ENCODE results near the gene PDE2A. TPM values are rescaled to one million over a fixed set of nuclear protein-coding genes. Genes with fewer than 3 reads are reported as not detected.

PDE2A gene
- total and polyA plus RNA-seq, 10 of the 15 experiments (the other 5 are each of a cell fraction or from before 2014, with no cell fraction given), result 0.06 to 0.15 (median 0.11) TPM; not detected in 6

GRCh38 chr11:72672597-72673238, 1.5 kb downstream of the PDE2A start:
- FAIRE-seq, result no peak
- intact Hi-C loops (cut with micrococcal nuclease; ENCODE audit: unreplicated experiment) (no loop called here), in situ Hi-C loops (cut with MboI) (no loop called here)
- H3K9me3 ChIP-seq (replicated peaks; ENCODE audit: control insufficient read depth, insufficient read depth, low read length), result no peaks in the 10 kb centered on the region
- no peaks in the 10 kb centered on the region for H4K20me1 ChIP-seq (ENCODE audit: control insufficient read depth, insufficient read depth)
- H3K4me2 ChIP-seq (ENCODE audit: control insufficient read depth, insufficient read depth), result no peak overlapping the region
- H3K27ac ChIP-seq (ENCODE audit: control insufficient read depth, insufficient read depth), result no peak overlapping the region
- ChIA-PET RAD21 (ENCODE audit: unreplicated experiment) (interaction anchor here (1.7 kb wide), 1 partner anchor 11 kb away, joined by 6 read pairs; no protein-coding TSS in a partner anchor), SMC1A (ENCODE audit: uncharacterized antibody, unreplicated experiment) (no interaction called here), POLR2A (interaction anchor here (0.6 kb wide), 2 partner anchors 66 to 272 kb away, joined by 4 to 7 read pairs; no protein-coding TSS in a partner anchor), CTCF (interaction anchor here (1.0 to 3.2 kb wide), 2 partner anchors 11 to 86 kb away, joined by 4 to 24 read pairs; no protein-coding TSS in a partner anchor)
- no peaks in the 10 kb centered on the region for H3K36me3 ChIP-seq (ENCODE audit: control insufficient read depth in 2 of 2, insufficient read depth in 2 of 2, low read length in 1 of 2)
- 8% methylated on average over 4 of the region's 4 CpGs for WGBS (ENCODE audit: insufficient coverage, insufficient replicate concordance, low lambda C conversion rate, missing lambda C conversion rate)
- no peak for DNase-seq (ENCODE audit: low read depth, low spot score)
- H3K4me3 ChIP-seq, result no peak overlapping the region
- H3K4me1 ChIP-seq (ENCODE audit: control insufficient read depth, insufficient read depth, low read length), result peaks cover 25% of the 10 kb centered on the region
- H3K27me3 ChIP-seq (replicated peaks in 1 of 2; ENCODE audit: control insufficient read depth in 2 of 2, insufficient read depth in 2 of 2, low read length in 1 of 2), result peaks cover 5 to 14% of the 10 kb centered on the region in 2 experiments
- ATAC-seq, result no peak
- no peaks in the 10 kb centered on the region for H3K79me2 ChIP-seq (ENCODE audit: control insufficient read depth, insufficient read depth, low read length)
- no peak for TF ChIP-seq DPF2 (IDR thresholded peaks at IDR 0.05)
- no peak for TF ChIP-seq SIN3A (IDR thresholded peaks at IDR 0.05; ENCODE audit: low read depth, low read length)
- TF ChIP-seq WRNIP1 (IDR thresholded peaks at IDR 0.05; ENCODE audit: borderline replicate concordance, low read depth, low read length), result no peak
- no TSS peak for BruUV-seq (replicated peaks)
- no peak overlapping the region for H3K9ac ChIP-seq (ENCODE audit: control insufficient read depth, insufficient read depth, low read length)
- H2AFZ ChIP-seq (ENCODE audit: control insufficient read depth, low read depth, low read length), result no peak overlapping the region

DNA sequence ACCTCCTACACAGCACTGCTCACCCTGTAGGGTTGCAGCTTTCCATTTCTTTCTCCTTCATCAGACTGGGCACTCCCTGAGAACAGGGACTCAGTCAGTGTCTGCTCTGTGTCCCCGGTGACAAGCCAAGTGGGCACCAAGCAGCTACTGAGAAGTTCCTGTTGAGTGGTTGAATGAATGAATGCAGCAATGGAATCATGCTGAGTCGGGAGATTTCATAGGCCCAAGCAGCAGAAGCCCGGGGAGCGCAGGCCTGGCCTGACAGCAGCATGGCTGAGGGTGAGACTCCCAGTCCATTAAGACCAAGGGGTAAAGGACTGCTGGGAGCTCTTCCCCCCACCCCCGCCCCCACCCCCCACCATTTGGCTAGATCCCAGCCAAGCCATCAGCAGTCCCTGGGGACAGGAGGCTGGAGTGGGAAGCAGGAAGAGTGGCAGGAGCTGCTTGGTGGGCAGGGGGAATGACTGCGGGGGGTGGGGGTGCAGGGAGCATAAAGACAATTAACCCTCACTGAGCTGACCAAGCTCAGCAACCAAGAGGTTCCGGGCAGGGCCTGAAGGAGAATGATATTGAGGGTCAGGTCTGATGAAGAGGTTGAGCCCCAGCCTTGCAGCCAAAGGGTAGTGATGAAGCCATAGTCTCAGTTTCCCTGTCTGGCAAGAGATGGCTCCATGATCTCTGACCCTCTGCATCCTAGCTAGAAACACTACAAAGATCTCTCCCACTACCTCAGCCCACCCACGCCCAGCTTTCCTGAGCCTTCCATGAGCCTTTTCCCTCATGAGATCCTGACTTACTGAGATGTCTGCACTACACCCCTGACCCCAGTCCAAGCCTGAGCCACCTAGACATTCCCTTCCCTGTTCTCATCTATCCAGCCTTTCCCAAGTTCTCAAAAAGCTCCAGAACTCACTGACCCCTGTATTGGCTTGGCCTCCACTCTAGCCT, 2.8 kb downstream of the PDE2A start:
- ChIA-PET POLR2A (no interaction called here), CTCF (interaction anchor here (0.8 to 3.6 kb wide), 5 partner anchors 8 to 122 kb away, joined by 3 to 24 read pairs (median 5); no protein-coding TSS in a partner anchor), RAD21 (ENCODE audit: unreplicated experiment) (interaction anchor here (0.6 to 1.7 kb wide), 4 partner anchors 9 to 38 kb away, joined by 3 to 6 read pairs (median 4); no protein-coding TSS in a partner anchor), SMC1A (ENCODE audit: uncharacterized antibody, unreplicated experiment) (interaction anchor here (1.3 kb wide), 1 partner anchor 12 kb away, joined by 3 read pairs; no protein-coding TSS in a partner anchor)
- Histone ChIP-seq H4K20me1 (ENCODE audit: control insufficient read depth, insufficient read depth) (no peaks in the 10 kb centered on the region), H3K4me3 (no peak overlapping the region), H3K27ac (ENCODE audit: control insufficient read depth, insufficient read depth) (no peak overlapping the region), H3K27me3 (replicated peaks in 1 of 2; ENCODE audit: control insufficient read depth in 2 of 2, insufficient read depth in 2 of 2, low read length in 1 of 2) (peaks cover 5 to 14% of the 10 kb centered on the region in 2 experiments), H3K9me3 (replicated peaks; ENCODE audit: control insufficient read depth, insufficient read depth, low read length) (peaks cover 2% of the 10 kb centered on the region; the same call in 1 of the 3 replicates), H2AFZ (ENCODE audit: control insufficient read depth, low read depth, low read length) (no peak overlapping the region), H3K4me2 (ENCODE audit: control insufficient read depth, insufficient read depth) (no peak overlapping the region), H3K36me3 (ENCODE audit: control insufficient read depth in 2 of 2, insufficient read depth in 2 of 2, low read length in 1 of 2) (no peaks in the 10 kb centered on the region), H3K9ac (ENCODE audit: control insufficient read depth, insufficient read depth, low read length) (no peak overlapping the region), H3K4me1 (ENCODE audit: control insufficient read depth, insufficient read depth, low read length) (peaks cover 25% of the 10 kb centered on the region), H3K79me2 (ENCODE audit: control insufficient read depth, insufficient read depth, low read length) (no peaks in the 10 kb centered on the region)
- DNase-seq (ENCODE audit: low read depth, low spot score), result no peak
- TF ChIP-seq ZNF24 (IDR thresholded peaks at IDR 0.05), result no peak
- no peak for TF ChIP-seq YY1 (IDR thresholded peaks at IDR 0.05; ENCODE audit: low read depth, low read length)
- no peak for TF ChIP-seq CBX5 (IDR thresholded peaks at IDR 0.05; ENCODE audit: low read depth)
- TF ChIP-seq FOXK2 (IDR thresholded peaks at IDR 0.05), result no peak
- no peak for TF ChIP-seq ZZZ3 (IDR thresholded peaks at IDR 0.05; ENCODE audit: control insufficient read depth, insufficient read length, low read depth)
- no peak for TF ChIP-seq RUNX3 (IDR thresholded peaks at IDR 0.05; ENCODE audit: low read length)
- no peak for TF ChIP-seq POLR2AphosphoS5 (IDR thresholded peaks at IDR 0.05; ENCODE audit: low read length)
- BruUV-seq (replicated peaks), result no TSS peak
- in situ Hi-C loops (cut with MboI) (no loop called here), intact Hi-C loops (cut with micrococcal nuclease; ENCODE audit: unreplicated experiment) (no loop called here)
- no peak for FAIRE-seq
- 38% methylated on average over 8 of the region's 8 CpGs for WGBS (ENCODE audit: insufficient coverage, insufficient replicate concordance, low lambda C conversion rate, missing lambda C conversion rate)
- no peak for ATAC-seq
